AG09309 (cell line): ENCODE results near the gene CYTH1.

Experiments
- DNase-seq: peaks from one replicate; pipeline ENCODE4 v3.0.0-alpha.2; 2010; ENCODE audit warnings: low read depth
- H3K4me3 ChIP-seq: 2 replicates; pipeline ENCODE4 v1.5.1; 2011; ENCODE audit warnings: mild to moderate bottlenecking, low read depth, low read length, moderate library complexity; ENCODE audit not compliant: control insufficient read depth
- TF ChIP-seq, protein P1 (sequence below): IDR thresholded peaks from 2 replicates; pipeline ENCODE4 v1.5.1; 2011; ENCODE audit warnings: mild to moderate bottlenecking, low read depth, low read length, inconsistent platforms; ENCODE audit not compliant: insufficient read depth, control insufficient read depth; ENCODE audit errors: missing control alignments

Gene CYTH1

DNA sequence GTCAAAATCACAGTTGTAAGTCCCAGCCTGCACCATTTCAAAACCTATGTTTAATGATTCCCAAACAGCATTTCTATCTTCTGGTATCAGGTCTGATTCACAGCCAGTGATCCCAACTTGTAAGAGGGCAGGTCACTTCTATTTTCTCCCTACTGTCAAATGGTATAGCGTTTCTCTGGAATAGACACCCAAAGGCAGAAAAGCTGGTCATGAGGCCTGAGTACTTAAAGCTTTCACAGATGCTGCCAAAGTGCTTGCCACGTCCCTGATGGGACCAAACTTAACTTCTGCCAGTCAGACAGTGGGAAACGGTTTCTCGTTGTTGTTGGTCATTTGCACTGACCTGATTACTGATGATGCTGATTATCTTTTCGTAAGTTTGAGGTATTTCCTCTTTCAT is 43.4 kb downstream of the CYTH1 start:
- DNase-seq, result no peak
- H3K4me3 ChIP-seq, result no peak overlapping the region
- TF ChIP-seq, protein P1, sequence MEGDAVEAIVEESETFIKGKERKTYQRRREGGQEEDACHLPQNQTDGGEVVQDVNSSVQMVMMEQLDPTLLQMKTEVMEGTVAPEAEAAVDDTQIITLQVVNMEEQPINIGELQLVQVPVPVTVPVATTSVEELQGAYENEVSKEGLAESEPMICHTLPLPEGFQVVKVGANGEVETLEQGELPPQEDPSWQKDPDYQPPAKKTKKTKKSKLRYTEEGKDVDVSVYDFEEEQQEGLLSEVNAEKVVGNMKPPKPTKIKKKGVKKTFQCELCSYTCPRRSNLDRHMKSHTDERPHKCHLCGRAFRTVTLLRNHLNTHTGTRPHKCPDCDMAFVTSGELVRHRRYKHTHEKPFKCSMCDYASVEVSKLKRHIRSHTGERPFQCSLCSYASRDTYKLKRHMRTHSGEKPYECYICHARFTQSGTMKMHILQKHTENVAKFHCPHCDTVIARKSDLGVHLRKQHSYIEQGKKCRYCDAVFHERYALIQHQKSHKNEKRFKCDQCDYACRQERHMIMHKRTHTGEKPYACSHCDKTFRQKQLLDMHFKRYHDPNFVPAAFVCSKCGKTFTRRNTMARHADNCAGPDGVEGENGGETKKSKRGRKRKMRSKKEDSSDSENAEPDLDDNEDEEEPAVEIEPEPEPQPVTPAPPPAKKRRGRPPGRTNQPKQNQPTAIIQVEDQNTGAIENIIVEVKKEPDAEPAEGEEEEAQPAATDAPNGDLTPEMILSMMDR, result no peak

DNA sequence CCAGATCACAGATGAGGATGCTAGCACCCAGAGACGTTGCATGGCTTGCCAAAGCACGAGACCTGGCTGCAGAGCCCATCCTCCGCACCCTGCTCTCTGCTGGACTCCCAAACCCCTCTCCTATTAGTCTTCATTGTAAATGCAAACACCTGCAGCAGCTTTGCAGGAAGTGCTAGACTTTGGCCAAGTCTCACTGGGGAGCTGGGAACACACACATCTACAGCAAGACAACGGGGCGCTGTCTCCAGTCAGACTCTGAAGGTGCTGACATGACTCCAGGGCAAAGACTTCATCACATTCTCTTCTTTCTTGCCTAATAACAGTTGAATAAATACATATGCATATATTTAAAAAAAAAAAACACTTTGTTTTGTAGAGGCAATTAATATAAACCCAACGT is 43.8 kb downstream of the CYTH1 start:
- H3K4me3 ChIP-seq, result no peak overlapping the region
- TF ChIP-seq, protein P1, result no peak
- DNase-seq, result no peak

DNA sequence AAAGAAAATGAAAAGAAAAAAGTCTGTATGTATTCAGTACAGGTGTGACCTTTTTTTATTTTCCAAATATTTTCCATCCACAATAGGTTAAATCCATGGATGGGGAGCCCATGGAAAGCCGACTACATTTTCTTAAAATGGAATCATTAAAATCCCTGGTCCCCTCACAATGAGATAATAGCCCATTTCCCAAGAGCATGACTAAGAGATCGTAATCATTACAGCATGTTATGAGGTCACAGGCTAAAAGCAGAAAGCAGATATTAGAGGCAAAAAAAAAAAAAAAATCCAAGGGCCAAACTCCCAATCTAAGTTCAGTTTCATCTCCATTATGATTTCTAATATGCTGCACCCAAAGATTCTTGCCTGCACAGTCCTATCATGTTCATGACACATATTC is 44.7 kb downstream of the CYTH1 start:
- peak; percentile 42 for DNase-seq
- TF ChIP-seq, protein P1, result no peak
- H3K4me3 ChIP-seq, result no peak overlapping the region

DNA sequence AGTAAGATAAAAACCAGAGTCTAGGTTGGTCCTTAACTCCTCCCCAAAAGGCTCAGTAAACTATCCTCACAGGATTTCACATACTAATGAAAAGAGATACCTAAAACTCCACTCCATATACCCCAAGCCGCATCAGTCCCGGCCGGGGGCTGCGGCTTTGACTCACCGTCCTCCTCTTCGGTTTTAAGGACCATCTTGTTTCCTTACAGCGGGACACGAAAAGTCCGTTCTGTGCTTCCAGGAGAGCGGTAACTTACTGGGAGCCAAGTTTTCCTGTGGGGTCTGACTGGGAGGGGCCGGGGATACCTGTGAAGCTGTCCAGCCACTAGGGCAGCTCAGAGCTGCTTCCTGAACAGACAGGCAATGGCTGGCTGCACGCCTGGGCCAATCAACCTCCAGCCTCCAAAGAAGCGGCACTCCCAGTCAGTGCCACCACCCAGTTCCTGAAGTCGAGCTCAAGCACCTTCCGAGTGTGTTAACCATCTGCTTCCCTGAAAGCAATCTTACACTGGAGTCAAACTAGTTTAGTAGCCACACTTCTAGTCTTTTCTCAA is 45.5 kb downstream of the CYTH1 start:
- TF ChIP-seq, protein P1, result no peak
- no peak for DNase-seq
- H3K4me3 ChIP-seq, result no peak overlapping the region

DNA sequence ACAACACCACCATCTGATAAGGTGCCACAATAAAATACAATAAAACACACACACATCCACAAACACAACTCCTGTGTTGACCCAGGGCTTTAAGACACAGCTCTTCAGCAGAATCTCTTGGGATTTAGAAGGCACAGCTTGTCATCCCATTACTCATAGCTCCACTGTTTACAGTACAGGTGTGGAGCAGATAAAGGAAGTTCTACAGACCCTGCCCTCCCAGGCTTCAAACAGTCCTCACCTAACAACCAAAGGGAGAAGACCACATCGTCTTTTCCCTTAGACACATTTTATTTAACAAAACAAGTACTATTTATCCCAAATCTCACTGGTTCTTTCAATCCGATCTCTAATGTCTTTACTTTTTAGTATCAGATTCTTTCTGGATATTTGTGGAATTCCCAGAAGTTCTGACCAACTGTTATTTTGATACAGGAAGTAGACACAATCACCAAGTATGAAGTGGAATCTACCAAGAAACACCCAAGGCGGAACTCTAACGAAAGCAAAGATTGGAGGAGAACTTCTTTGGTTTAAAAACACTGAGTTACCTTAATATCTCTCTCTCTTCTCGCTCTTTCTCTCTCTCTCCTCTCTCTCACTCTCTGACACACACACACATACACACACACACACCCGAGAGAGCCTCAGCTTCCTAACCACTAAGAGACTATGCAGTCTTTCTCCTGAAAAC is 46.1 kb downstream of the CYTH1 start:
- H3K4me3 ChIP-seq, result no peak overlapping the region
- no peak for DNase-seq
- TF ChIP-seq, protein P1, result no peak

DNA sequence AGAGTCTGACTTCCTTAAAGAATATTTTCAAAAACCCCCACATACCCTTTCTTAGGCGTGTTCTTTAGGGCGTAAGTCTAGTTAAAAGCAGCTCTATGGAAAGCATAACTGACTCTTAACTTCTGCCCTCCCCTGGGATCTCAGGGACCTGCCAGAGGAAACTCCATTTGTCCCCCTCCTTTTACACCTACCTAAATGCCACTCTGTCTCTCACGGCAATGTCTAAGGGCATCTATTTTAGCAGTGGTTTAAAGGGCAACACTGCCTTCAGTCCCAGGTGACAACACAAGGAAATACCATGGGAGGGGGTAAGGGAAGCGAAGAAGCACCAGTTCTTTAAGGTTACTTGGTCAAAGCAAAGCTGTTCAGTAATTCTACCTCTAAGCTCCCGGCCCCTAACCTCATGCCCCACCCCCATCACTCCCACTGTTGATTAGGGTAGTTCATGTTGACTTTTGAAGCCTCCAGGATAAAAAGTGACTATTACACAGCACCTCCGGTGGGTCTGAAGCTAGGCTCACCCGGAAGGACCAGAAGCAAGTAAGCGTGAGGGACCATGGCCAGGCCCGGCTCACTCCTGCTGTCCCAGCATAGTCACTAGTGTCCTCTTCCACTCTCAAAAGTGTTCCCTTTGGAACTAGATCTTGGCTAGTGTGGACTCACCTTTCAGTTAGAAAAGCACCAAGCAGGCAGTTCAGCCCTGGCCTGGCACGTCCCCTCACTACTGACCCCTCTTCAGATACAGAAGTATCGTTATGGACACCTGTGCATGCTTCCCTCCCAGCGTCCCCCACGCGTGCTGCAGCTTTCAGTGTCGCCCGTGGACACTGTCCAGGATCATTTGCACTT is 47.1 kb downstream of the CYTH1 start:
- no peak overlapping the region for H3K4me3 ChIP-seq

More for the DNA sequence above, 47.1 kb downstream of the CYTH1 start:
- no peak for DNase-seq
- TF ChIP-seq, protein P1, result no peak
